Adipocyte (in vitro differentiated cells): ENCODE measurements around the gene WDR82.

Experiments used
- DNase-seq: peaks from one replicate; pipeline ENCODE4 v3.0.0-alpha.2; 2015; ENCODE audit warnings: low read depth
- H3K27me3 ChIP-seq: replicated peaks from 2 replicates; pipeline ENCODE4 v1.7.0; 2013; ENCODE audit warnings: mild to moderate bottlenecking, low read length, moderate library complexity; ENCODE audit not compliant: control insufficient read depth, insufficient read depth
- H3K36me3 ChIP-seq: 2 replicates; pipeline ENCODE4 v1.7.0; 2013; ENCODE audit warnings: low read length, mild to moderate bottlenecking, moderate library complexity; ENCODE audit not compliant: control insufficient read depth, insufficient read depth, severe bottlenecking
- H3K4me1 ChIP-seq: 2 replicates; pipeline ENCODE4 v1.7.0; 2013; ENCODE audit warnings: mild to moderate bottlenecking, low read length, moderate library complexity; ENCODE audit not compliant: control insufficient read depth, insufficient read depth
- H3K4me3 ChIP-seq: 2 replicates; pipeline ENCODE4 v1.7.0; 2013; ENCODE audit warnings: mild to moderate bottlenecking, low read length, moderate library complexity
- H3K9ac ChIP-seq: 2 replicates; pipeline ENCODE4 v1.7.0; 2013; ENCODE audit warnings: mild to moderate bottlenecking, low read length, moderate library complexity
- H3K9me3 ChIP-seq: 2 replicates; pipeline ENCODE4 v1.7.0; 2013; ENCODE audit warnings: mild to moderate bottlenecking, low read length, moderate library complexity; ENCODE audit not compliant: control insufficient read depth

The WDR82 gene, protein sequence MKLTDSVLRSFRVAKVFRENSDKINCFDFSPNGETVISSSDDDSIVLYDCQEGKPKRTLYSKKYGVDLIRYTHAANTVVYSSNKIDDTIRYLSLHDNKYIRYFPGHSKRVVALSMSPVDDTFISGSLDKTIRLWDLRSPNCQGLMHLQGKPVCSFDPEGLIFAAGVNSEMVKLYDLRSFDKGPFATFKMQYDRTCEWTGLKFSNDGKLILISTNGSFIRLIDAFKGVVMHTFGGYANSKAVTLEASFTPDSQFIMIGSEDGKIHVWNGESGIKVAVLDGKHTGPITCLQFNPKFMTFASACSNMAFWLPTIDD

DNA sequence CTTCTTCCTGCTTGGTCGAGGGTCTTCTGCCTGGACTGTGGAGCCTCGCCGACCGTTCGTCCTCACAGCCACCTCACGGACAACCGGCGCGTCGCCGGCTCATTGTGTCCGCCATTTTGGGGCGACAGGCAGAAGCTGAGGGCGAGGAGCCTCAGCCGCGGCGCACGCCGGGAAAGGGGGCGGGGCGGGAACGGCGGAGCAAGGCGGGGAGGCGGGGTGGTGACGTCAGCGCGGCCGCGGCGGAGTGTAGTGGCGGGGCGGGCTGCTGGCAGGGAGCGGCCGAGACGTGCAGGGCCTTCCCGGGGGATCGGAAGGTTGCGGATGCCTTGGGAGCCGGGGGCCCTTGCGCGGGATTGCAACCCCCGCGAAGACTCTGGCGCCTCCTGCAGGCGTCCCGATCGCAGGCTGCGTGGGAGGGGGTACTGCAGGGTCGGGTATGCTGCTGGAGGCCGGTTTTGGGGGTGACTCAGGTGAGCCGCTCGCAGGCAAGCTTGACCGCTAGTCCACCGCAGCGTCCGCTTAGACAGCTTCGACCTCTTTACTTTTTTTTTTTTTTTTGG, at the start of gene WDR82:
TSS of gene WDR82 (minus strand) at position 140 of the 560 bp plus-strand sequence. CDS start 288 bp downstream, outside the sequence.
- peak within 1 kb of the TSS; percentile 100 for H3K9ac ChIP-seq
- H3K36me3 ChIP-seq = no peaks in the 10 kb centered on the region
- peaks cover 67% of the 10 kb centered on the region for H3K4me1 ChIP-seq
- peak within 1 kb of the TSS; percentile 98 for H3K4me3 ChIP-seq
- H3K27me3 ChIP-seq = no peaks in the 10 kb centered on the region
- no peaks in the 10 kb centered on the region for H3K9me3 ChIP-seq
- DNase-seq = peak; percentile 98

DNA sequence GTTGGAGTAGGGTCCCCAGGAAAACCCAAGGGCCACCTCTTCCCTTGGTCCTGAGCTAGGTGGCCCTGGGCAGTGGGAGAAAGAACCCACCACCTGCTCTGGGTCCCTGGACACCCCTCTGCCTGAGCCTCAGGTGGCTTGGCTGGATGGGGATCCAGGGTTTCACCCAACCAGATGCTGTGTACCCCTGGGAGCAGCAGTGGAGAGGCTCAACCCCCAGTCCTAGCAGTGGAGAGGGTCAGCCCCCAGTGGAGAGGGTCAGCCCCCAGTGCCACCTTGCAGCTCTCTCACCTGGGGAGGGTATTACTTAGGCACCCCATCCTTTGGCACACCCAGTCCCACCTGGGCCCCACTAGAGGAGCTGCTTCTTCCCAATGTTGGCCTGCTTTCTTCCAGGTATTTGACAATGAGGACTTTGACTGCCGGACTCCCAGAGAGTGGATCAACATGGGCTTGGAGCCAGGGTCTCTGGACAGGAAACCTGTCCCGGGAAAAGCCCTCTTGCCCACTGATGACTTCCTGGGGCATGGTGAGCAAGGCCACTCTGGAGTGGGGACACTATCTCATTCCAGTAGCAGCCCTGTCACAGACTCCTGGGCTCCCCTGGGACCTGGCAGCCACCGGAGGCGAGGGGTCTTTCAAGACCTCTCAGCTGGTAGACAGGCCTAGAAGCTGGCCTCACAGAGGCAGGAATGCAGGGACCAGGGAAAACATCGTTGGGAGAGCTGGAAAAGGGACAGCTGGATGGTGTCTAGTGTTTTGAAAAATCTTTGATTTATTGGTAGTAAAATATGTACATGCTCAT, 49.2 kb upstream of the WDR82 start:
- H3K27me3 ChIP-seq = no peaks in the 10 kb centered on the region
- peaks cover 6% of the 10 kb centered on the region for H3K36me3 ChIP-seq
- no peak overlapping the region for H3K9ac ChIP-seq
- H3K4me1 ChIP-seq = no peaks in the 10 kb centered on the region
- no peak for DNase-seq
- no peak overlapping the region for H3K4me3 ChIP-seq
- no peaks in the 10 kb centered on the region for H3K9me3 ChIP-seq

DNA sequence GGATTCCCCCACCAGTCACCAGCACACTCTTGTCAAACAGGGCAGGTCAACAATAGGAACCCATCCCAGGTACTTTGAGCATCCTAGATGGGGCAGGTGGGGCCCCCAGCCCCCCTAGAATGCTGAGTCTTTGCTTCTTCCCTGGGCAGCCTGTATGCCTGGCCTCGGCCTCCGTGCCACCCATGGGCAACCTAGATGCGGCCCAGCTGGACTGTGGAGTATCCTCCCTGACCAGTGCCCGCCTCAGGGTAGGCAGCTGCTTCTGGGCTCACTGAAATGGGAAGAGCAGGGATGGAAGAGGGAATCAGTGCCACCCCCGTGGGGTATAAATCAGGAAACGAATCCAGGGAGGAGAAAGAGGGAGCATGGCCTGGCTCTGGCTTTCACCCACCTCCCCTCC, 48.5 kb upstream of the WDR82 start:
- no peaks in the 10 kb centered on the region for H3K4me1 ChIP-seq
- H3K9me3 ChIP-seq = no peaks in the 10 kb centered on the region
- H3K36me3 ChIP-seq = peaks cover under 1% of the 10 kb centered on the region
- H3K27me3 ChIP-seq = no peaks in the 10 kb centered on the region
- no peak overlapping the region for H3K4me3 ChIP-seq
- no peak overlapping the region for H3K9ac ChIP-seq
- DNase-seq = no peak

DNA sequence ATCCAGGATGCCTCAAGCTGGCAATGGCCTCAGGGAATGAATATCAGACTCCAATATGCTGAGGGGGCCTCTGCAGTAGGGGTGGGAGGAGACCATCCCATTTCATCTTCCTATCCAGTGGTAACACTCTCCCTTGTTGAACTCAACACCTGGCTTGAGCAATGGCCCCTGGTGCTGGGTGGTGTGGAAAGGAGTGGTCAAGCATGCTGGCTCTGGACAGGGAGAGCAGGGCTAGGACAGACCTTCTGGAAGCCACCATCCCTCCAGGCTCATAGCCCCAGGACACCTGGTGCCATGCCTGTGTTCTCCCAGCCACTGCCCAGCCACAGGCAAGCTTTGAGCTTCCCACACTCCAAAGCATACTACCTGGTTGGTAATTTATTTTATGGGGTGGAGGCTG, 47.2 kb upstream of the WDR82 start:
- Histone ChIP-seq H3K4me1 (no peaks in the 10 kb centered on the region), H3K9me3 (no peaks in the 10 kb centered on the region), H3K36me3 (no peaks in the 10 kb centered on the region), H3K9ac (no peak overlapping the region), H3K27me3 (no peaks in the 10 kb centered on the region), H3K4me3 (no peak overlapping the region)
- DNase-seq = no peak

DNA sequence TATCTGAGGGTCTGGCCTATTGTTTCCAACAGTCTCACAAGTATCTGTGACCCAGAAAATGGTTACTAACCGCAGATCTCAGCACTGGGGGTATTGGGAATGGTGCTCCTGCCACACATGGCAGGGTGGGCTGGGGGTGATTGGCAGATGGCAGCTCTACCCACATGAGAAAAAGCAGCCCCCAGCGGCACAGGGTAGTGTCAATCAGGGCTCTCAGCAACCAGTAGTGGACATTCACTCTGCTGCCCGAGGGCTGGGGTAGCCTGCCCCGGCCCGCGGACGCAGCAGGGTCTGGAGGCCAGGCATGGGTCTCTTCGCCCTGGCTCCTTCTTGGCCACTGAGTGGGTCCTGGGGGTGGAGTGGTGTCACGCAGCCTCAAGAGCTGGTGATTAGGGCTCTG, 46.2 kb upstream of the WDR82 start:
- Histone ChIP-seq H3K36me3 (no peaks in the 10 kb centered on the region), H3K9ac (no peak overlapping the region), H3K9me3 (no peaks in the 10 kb centered on the region), H3K27me3 (no peaks in the 10 kb centered on the region), H3K4me1 (no peaks in the 10 kb centered on the region), H3K4me3 (no peak overlapping the region)
- no peak for DNase-seq

DNA sequence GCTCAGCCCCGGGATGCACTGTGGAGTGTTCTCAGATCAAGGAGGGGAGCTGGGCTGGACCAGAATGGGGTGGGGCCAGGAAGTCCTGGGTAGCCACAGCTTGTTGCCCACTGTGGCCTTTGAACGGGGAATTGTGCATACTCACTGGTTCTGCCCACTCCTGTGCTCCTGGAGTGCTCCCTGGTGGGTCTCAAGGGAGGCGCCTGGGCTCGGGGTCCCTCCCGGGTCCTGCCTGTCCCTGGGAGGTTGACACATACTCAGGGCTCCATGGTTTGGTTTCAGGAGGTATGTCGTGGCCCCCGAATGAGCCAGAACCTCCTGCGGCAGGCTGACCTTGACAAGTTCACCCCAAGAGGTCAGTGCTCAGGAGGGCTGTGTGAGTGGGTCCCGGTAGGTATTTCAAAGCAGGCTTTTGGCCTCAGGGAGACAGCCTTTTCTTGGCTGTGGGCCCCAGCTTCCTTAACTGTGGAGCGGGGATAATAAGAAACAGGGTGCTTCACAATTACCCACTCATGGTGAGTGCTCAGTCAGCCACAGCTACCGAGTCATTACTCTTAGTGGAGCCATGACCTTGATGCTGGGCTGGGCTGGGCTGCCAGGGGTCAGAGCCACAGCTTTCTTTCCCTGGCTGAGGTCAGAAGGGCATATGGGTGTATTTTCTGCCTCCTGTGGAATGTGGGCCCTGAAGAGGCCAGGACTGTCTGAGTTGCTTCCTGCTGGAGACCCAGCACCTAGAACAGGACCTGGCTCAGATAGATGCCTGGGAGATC, 45.3 kb upstream of the WDR82 start:
- H3K4me3 ChIP-seq = no peak overlapping the region
- no peaks in the 10 kb centered on the region for H3K27me3 ChIP-seq
- no peak for DNase-seq
- H3K9me3 ChIP-seq = no peaks in the 10 kb centered on the region
- H3K36me3 ChIP-seq = no peaks in the 10 kb centered on the region
- H3K9ac ChIP-seq = no peak overlapping the region
- H3K4me1 ChIP-seq = no peaks in the 10 kb centered on the region

DNA sequence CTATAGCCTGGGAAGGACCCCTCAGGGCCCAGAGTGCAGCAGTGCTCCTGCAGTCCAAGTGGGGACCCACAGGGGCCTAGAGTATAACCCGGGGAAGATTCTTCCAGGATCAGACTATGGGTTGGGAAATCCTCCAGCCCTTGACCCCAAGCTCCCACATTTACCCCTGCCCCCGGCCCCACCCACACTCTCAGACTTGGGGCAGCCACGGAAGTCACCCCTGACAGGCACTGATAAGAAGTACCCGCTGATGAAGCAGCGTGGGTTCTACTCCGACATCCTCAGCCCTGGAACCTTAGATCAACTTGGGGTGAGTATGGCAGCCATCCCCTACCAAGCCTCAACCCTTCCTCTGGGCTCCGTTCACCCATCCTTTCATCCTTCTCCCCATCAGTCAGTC, 44.0 kb upstream of the WDR82 start:
- Histone ChIP-seq H3K9me3 (no peaks in the 10 kb centered on the region), H3K4me1 (peaks cover 2% of the 10 kb centered on the region), H3K4me3 (no peak overlapping the region), H3K27me3 (no peaks in the 10 kb centered on the region), H3K36me3 (no peaks in the 10 kb centered on the region), H3K9ac (no peak overlapping the region)
- DNase-seq = no peak

DNA sequence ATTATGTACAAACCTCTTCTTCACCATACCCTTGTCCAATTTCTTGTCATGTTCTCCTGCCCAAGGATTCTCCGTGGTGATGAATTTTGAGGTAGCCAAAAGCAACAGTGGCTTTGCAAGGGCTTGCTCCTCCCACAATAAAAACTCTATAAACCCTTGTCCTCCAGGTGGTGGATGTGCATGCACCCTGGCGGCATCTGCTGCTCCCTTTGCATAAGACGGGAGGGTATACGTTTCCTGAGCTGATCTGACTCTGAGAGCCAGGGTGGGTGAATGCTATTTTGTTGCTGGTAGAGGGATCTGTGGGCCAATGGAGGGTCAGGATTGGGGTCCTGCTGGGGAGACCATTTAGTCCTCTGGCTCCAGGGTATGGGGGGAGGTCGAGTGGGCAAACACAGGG, 43.0 kb upstream of the WDR82 start:
- Histone ChIP-seq H3K9me3 (no peaks in the 10 kb centered on the region), H3K27me3 (no peaks in the 10 kb centered on the region), H3K4me1 (peaks cover 4% of the 10 kb centered on the region), H3K36me3 (no peaks in the 10 kb centered on the region), H3K9ac (no peak overlapping the region), H3K4me3 (no peak overlapping the region)
- DNase-seq = no peak

DNA sequence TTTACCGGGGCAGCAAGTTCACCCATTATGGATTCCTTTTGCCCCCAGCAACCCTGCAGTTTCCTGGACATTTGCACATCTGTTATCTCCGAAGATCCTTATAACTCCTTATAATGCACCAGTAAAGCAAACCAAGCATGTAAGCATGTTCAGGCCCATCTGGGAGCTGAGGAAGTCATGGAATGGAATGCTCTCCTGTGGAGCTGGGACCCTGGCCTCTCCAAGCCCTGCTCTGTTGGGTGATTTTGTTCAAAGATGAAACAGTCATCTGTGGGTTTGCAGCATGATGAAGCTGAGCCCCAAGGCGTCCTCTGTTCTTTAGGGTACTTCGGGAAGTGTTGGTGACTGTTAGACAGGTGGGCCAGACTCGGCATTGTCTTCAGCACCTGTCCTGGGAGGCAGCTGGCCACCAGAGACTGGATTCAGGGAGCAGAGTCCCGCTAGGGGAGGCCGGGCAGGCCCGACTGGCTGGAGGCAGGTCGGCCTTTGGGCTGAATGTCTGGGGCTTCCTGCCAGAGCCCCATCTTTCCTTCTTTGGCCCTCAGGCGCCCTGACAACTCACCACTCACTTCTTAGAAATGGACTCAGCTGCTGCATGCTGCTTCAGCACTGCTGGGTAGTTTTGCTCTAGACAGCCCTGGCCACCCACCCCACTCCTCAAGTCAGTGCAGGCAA, 41.6 kb upstream of the WDR82 start:
- no peak overlapping the region for H3K4me3 ChIP-seq
- no peak for DNase-seq
- H3K4me1 ChIP-seq = peaks cover 4% of the 10 kb centered on the region
- H3K9me3 ChIP-seq = no peaks in the 10 kb centered on the region
- H3K27me3 ChIP-seq = no peaks in the 10 kb centered on the region
- no peaks in the 10 kb centered on the region for H3K36me3 ChIP-seq
- no peak overlapping the region for H3K9ac ChIP-seq

DNA sequence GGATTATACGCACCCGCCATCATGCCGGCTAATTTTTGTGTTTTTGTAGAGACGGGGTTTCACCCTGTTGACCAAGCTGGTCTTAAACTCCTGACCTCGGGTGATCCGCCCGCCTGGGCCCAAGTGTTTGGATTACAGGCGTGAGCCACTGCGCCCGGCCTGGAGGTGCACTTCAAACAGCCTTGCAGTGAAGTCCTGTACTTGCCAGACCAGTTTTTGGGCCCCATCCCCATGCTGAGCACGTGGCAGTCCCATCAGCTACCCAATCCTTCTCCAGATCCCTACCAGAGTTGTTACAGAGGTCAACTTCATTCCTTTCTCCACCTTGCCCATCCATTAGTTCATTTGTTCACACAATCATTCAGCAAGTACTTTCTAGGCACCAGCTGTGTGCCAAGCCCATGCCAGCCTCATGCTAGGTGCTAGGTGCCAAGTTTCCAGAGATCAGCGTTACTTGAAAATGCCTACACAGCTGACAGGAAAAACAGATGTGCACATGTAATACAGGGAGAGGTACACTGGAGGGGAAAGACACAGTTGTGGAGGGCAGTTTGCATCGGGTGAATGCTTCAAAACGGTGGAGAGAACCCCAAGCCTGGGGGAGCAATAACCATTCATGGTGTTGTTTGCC, 39.9 kb upstream of the WDR82 start:
- H3K36me3 ChIP-seq = no peaks in the 10 kb centered on the region
- H3K4me3 ChIP-seq = no peak overlapping the region
- no peaks in the 10 kb centered on the region for H3K27me3 ChIP-seq
- H3K4me1 ChIP-seq = peaks cover 17% of the 10 kb centered on the region
- no peak overlapping the region for H3K9ac ChIP-seq
- no peaks in the 10 kb centered on the region for H3K9me3 ChIP-seq
- no peak for DNase-seq
